Measurements from ENCODE around the gene TTN. TPM values are rescaled to one million over a fixed set of nuclear protein-coding genes. Genes with fewer than 3 reads are reported as not detected.

TTN gene
- total RNA-seq, 1 experiment from 2014 or later = 0.88 TPM

GRCh38 chr2:178764097-178764496 is 43.1 kb downstream of the TTN start:
- in situ Hi-C loops (cut with HindIII; ENCODE audit: low sequenced_read_pairs) = no loop called here

GRCh38 chr2:178761759-178762371 is 45.4 kb downstream of the TTN start:
- in situ Hi-C loops (cut with HindIII; ENCODE audit: low sequenced_read_pairs) = no loop called here
- peak; percentile 36 for DNase-seq (ENCODE audit: low spot score)

More at GRCh38 chr2:178764097-178764496, 43.1 kb downstream of the TTN start:
- DNase-seq (ENCODE audit: low spot score) = no peak

GRCh38 chr2:178756843-178757242 is 50.4 kb downstream of the TTN start:
- no peak for DNase-seq (ENCODE audit: low spot score)
- in situ Hi-C loops (cut with HindIII; ENCODE audit: low sequenced_read_pairs) = no loop called here

- in situ Hi-C loops (cut with HindIII; ENCODE audit: low sequenced_read_pairs) = no loop called here
- no peak for DNase-seq (ENCODE audit: low spot score)
These were observed 50.9 kb downstream of the TTN start for GRCh38 chr2:178756343-178756742.

GRCh38 chr2:178747767-178748166 is 59.5 kb downstream of the TTN start:
- no peak for DNase-seq (ENCODE audit: low spot score)

GRCh38 chr2:178734518-178734917 is 72.7 kb downstream of the TTN start:
- DNase-seq (ENCODE audit: low spot score) = no peak
- in situ Hi-C loops (cut with HindIII; ENCODE audit: low sequenced_read_pairs) = no loop called here

More at GRCh38 chr2:178747767-178748166, 59.5 kb downstream of the TTN start:
- in situ Hi-C loops (cut with HindIII; ENCODE audit: low sequenced_read_pairs) = no loop called here

- in situ Hi-C loops (cut with HindIII; ENCODE audit: low sequenced_read_pairs) = no loop called here
- DNase-seq (ENCODE audit: low spot score) = no peak
These were observed 73.2 kb downstream of the TTN start for GRCh38 chr2:178733975-178734374.

GRCh38 chr2:178732913-178733312 is 74.3 kb downstream of the TTN start:
- DNase-seq (ENCODE audit: low spot score) = no peak
- in situ Hi-C loops (cut with HindIII; ENCODE audit: low sequenced_read_pairs) = no loop called here

- in situ Hi-C loops (cut with HindIII; ENCODE audit: low sequenced_read_pairs) = no loop called here
- DNase-seq (ENCODE audit: low spot score) = no peak
These were observed 75.9 kb downstream of the TTN start for GRCh38 chr2:178731300-178731699.

- no peak for DNase-seq (ENCODE audit: low spot score)
- in situ Hi-C loops (cut with HindIII; ENCODE audit: low sequenced_read_pairs) = no loop called here
These were observed 77.2 kb downstream of the TTN start for GRCh38 chr2:178730049-178730448.

GRCh38 chr2:178723786-178724346 is 83.4 kb downstream of the TTN start:
- no peak for DNase-seq (ENCODE audit: low spot score)
- in situ Hi-C loops (cut with HindIII; ENCODE audit: low sequenced_read_pairs) = no loop called here

- DNase-seq (ENCODE audit: low spot score) = no peak
- in situ Hi-C loops (cut with HindIII; ENCODE audit: low sequenced_read_pairs) = no loop called here
These were observed 84.9 kb downstream of the TTN start for GRCh38 chr2:178722296-178722695.

GRCh38 chr2:178718988-178719387 is 88.2 kb downstream of the TTN start:
- no peak for DNase-seq (ENCODE audit: low spot score)
- in situ Hi-C loops (cut with HindIII; ENCODE audit: low sequenced_read_pairs) = no loop called here

GRCh38 chr2:178718283-178718682 is 88.9 kb downstream of the TTN start:
- in situ Hi-C loops (cut with HindIII; ENCODE audit: low sequenced_read_pairs) = no loop called here

GRCh38 chr2:178716394-178716793 is 90.8 kb downstream of the TTN start:
- in situ Hi-C loops (cut with HindIII; ENCODE audit: low sequenced_read_pairs) = no loop called here
- DNase-seq (ENCODE audit: low spot score) = no peak

More at GRCh38 chr2:178718283-178718682, 88.9 kb downstream of the TTN start:
- DNase-seq (ENCODE audit: low spot score) = no peak

- in situ Hi-C loops (cut with HindIII; ENCODE audit: low sequenced_read_pairs) = no loop called here
These were observed 91.9 kb downstream of the TTN start for GRCh38 chr2:178715366-178715765.

GRCh38 chr2:178707476-178707875 is 99.7 kb downstream of the TTN start:
- no peak for DNase-seq (ENCODE audit: low spot score)
- in situ Hi-C loops (cut with HindIII; ENCODE audit: low sequenced_read_pairs) = no loop called here

More at GRCh38 chr2:178715366-178715765, 91.9 kb downstream of the TTN start:
- DNase-seq (ENCODE audit: low spot score) = no peak

GRCh38 chr2:178704876-178705275 is 102.3 kb downstream of the TTN start:
- in situ Hi-C loops (cut with HindIII; ENCODE audit: low sequenced_read_pairs) = no loop called here
- DNase-seq (ENCODE audit: low spot score) = no peak

GRCh38 chr2:178702361-178702760 is 104.9 kb downstream of the TTN start:
- in situ Hi-C loops (cut with HindIII; ENCODE audit: low sequenced_read_pairs) = no loop called here
- DNase-seq (ENCODE audit: low spot score) = no peak

GRCh38 chr2:178700922-178701342 is 106.3 kb downstream of the TTN start:
- no peak for DNase-seq (ENCODE audit: low spot score)
- in situ Hi-C loops (cut with HindIII; ENCODE audit: low sequenced_read_pairs) = no loop called here

GRCh38 chr2:178700136-178700535 is 107.1 kb downstream of the TTN start:
- in situ Hi-C loops (cut with HindIII; ENCODE audit: low sequenced_read_pairs) = no loop called here

More at GRCh38 chr2:178700136-178700535, 107.1 kb downstream of the TTN start:
- no peak for DNase-seq (ENCODE audit: low spot score)

Measured in G401 (cell line).